ENCODE results near the gene APBA2.

GRCh38 chr15:29132735-29133181 lies 247.0 kb downstream of the APBA2 start:
- TF ChIP-seq POLR2AphosphoS5 (IDR thresholded peaks at IDR 0.05; ENCODE audit: low read depth, low read length) (no peak), CTCF (IDR thresholded peaks at IDR 0.05) (no peak)
